Transverse colon (tissue), 4 donors: ENCODE data around the gene LPCAT2.

Experiments used
- EP300 ChIP-seq: sonication (generic); formaldehyde crosslinking; IDR thresholded peaks from one replicate; pipeline ENCODE4 v1.6.1; 2017; ENCODE audit warnings: antibody characterized with exemption, low read depth
- POLR2A ChIP-seq: fragments of 450-650 bp; IDR thresholded peaks from one replicate; pipeline ENCODE4 v1.6.1; 2016; ENCODE audit warnings: antibody characterized with exemption, mild to moderate bottlenecking, moderate library complexity
- POLR2AphosphoS5 ChIP-seq, 3 donors: sonication (generic); formaldehyde crosslinking; IDR thresholded peaks; one replicate each; pipeline ENCODE4 v1.6.1; 2016; ENCODE audit warnings: antibody characterized with exemption in 3 of 3
- TF ChIP-seq, protein P1 (sequence below), 5 experiments: fragments of 200-600 bp in 3 of 5; fragments of 450-650 bp in 2 of 5; sonication (generic) in 3 of 5; IDR thresholded peaks; 1 replicate in 2 of 5; 2 replicates in 3 of 5; pipeline ENCODE4 v1.5.1; 2016 to 2017; ENCODE audit warnings: antibody characterized with exemption in 5 of 5, inconsistent platforms in 3 of 5, mild to moderate bottlenecking in 2 of 5, moderate library complexity in 1 of 5

GRCh38 chr16:55499281-55499680 is 9.6 kb upstream of the LPCAT2 start:
- TF ChIP-seq EP300: no peak
- no peak for TF ChIP-seq POLR2A
- no peak for TF ChIP-seq POLR2AphosphoS5 (IDR thresholded peaks at IDR 0.05)
- TF ChIP-seq, protein P1, sequence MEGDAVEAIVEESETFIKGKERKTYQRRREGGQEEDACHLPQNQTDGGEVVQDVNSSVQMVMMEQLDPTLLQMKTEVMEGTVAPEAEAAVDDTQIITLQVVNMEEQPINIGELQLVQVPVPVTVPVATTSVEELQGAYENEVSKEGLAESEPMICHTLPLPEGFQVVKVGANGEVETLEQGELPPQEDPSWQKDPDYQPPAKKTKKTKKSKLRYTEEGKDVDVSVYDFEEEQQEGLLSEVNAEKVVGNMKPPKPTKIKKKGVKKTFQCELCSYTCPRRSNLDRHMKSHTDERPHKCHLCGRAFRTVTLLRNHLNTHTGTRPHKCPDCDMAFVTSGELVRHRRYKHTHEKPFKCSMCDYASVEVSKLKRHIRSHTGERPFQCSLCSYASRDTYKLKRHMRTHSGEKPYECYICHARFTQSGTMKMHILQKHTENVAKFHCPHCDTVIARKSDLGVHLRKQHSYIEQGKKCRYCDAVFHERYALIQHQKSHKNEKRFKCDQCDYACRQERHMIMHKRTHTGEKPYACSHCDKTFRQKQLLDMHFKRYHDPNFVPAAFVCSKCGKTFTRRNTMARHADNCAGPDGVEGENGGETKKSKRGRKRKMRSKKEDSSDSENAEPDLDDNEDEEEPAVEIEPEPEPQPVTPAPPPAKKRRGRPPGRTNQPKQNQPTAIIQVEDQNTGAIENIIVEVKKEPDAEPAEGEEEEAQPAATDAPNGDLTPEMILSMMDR (IDR thresholded peaks at IDR 0.05): no peak
